ENCODE data around the gene UTP3. TPM values are rescaled to one million over a fixed set of nuclear protein-coding genes. Genes with fewer than 3 reads are reported as not detected.
"Not testable (repeated sequence)": the region's sequence is repeated elsewhere in the genome, so short reads cannot be mapped to it uniquely, and the experiment has no call there.

Gene UTP3
- total and polyA plus RNA-seq, 2 donors (not counting 1 experiment from before 2014, with no cell fraction given) = 17.8 to 20.4 TPM

DNA sequence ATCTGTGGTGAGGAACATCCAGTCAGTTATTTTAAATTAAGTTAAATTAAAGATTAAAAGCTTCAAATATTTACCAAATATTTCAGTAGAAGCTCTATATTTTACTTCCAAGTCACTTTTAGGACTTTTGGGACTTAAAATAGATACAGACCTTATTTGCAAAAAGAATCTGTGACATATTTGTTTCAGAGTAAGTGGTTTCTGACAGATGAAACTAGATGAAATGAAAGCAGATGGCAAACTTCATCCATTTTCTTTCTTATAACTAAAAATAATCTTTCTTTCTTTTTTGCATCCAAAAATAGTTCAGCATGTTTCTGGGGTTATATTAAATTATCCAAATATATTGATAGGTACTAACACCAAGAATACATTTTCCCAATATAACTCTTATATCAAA lies 6.6 kb upstream of the UTP3 start:
- Histone ChIP-seq H3K4me2 (ENCODE audit: extremely low read depth, insufficient read depth, low read length) (no peak overlapping the region), H3K27ac (ENCODE audit: insufficient read depth, low read length) (no peak overlapping the region), H3K9me3 (ENCODE audit: control insufficient read depth, insufficient read depth, low read depth, low read length) (no peaks in the 10 kb centered on the region), H4K20me1 (ENCODE audit: control insufficient read depth, extremely low read depth, insufficient read depth, low read length) (no peaks in the 10 kb centered on the region), H3K9ac (ENCODE audit: insufficient read depth, low read length) (no peak overlapping the region), H2AFZ (ENCODE audit: low read length) (no peak overlapping the region), H3K27me3 (ENCODE audit: control insufficient read depth, insufficient read depth, low read length) (no peaks in the 10 kb centered on the region), H3K4me3 (replicated peaks in 1 of 4; ENCODE audit: control extremely low read depth in 1 of 4, insufficient read depth in 1 of 4, low read depth in 3 of 4, low read length in 4 of 4) (no peak overlapping the region), H3K36me3 (ENCODE audit: control insufficient read depth, insufficient read depth, low read length) (no peaks in the 10 kb centered on the region), H3K79me2 (ENCODE audit: control insufficient read depth, insufficient read depth, low read length) (no peaks in the 10 kb centered on the region), H3K4me1 (ENCODE audit: control insufficient read depth, extremely low read depth, insufficient read depth, low read length) (peaks cover 2% of the 10 kb centered on the region)
- TF ChIP-seq, protein P1, sequence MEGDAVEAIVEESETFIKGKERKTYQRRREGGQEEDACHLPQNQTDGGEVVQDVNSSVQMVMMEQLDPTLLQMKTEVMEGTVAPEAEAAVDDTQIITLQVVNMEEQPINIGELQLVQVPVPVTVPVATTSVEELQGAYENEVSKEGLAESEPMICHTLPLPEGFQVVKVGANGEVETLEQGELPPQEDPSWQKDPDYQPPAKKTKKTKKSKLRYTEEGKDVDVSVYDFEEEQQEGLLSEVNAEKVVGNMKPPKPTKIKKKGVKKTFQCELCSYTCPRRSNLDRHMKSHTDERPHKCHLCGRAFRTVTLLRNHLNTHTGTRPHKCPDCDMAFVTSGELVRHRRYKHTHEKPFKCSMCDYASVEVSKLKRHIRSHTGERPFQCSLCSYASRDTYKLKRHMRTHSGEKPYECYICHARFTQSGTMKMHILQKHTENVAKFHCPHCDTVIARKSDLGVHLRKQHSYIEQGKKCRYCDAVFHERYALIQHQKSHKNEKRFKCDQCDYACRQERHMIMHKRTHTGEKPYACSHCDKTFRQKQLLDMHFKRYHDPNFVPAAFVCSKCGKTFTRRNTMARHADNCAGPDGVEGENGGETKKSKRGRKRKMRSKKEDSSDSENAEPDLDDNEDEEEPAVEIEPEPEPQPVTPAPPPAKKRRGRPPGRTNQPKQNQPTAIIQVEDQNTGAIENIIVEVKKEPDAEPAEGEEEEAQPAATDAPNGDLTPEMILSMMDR (conservative IDR thresholded peaks at IDR 0.05 in 1 of 2, IDR thresholded peaks at IDR 0.05 in 1 of 2; ENCODE audit: low read depth in 1 of 2, low read length in 2 of 2) = no peak
- TF ChIP-seq EZH2 (IDR thresholded peaks at IDR 0.05; ENCODE audit: low read length, missing control alignments) = no peak
- no peak for DNase-seq (ENCODE audit: low read depth in 2 of 2)

GRCh38 chr4:70682142-70682541 lies 6.2 kb upstream of the UTP3 start:
- H3K27ac ChIP-seq (ENCODE audit: insufficient read depth, low read length); H2AFZ ChIP-seq (ENCODE audit: low read length); H3K9ac ChIP-seq (ENCODE audit: insufficient read depth, low read length); H3K36me3 ChIP-seq (ENCODE audit: control insufficient read depth, insufficient read depth, low read length); DNase-seq (ENCODE audit: low read depth in 2 of 2); H3K4me1 ChIP-seq (ENCODE audit: control insufficient read depth, extremely low read depth, insufficient read depth, low read length); H3K79me2 ChIP-seq (ENCODE audit: control insufficient read depth, insufficient read depth, low read length); H4K20me1 ChIP-seq (ENCODE audit: control insufficient read depth, extremely low read depth, insufficient read depth, low read length); H3K27me3 ChIP-seq (ENCODE audit: control insufficient read depth, insufficient read depth, low read length); H3K4me3 ChIP-seq (replicated peaks in 1 of 4; ENCODE audit: control extremely low read depth in 1 of 4, insufficient read depth in 1 of 4, low read depth in 3 of 4, low read length in 4 of 4); H3K9me3 ChIP-seq (ENCODE audit: control insufficient read depth, insufficient read depth, low read depth, low read length); H3K4me2 ChIP-seq (ENCODE audit: extremely low read depth, insufficient read depth, low read length): not testable (repeated sequence)

- DNase-seq (ENCODE audit: low read depth in 2 of 2) = no peak
- peaks cover 37% of the 10 kb centered on the region for H3K79me2 ChIP-seq (ENCODE audit: control insufficient read depth, insufficient read depth, low read length)
- no peaks in the 10 kb centered on the region for H3K27me3 ChIP-seq (ENCODE audit: control insufficient read depth, insufficient read depth, low read length)
- no peaks in the 10 kb centered on the region for H4K20me1 ChIP-seq (ENCODE audit: control insufficient read depth, extremely low read depth, insufficient read depth, low read length)
- peak overlapping the region; percentile 97 for H3K4me2 ChIP-seq (ENCODE audit: extremely low read depth, insufficient read depth, low read length)
- no peaks in the 10 kb centered on the region for H3K9me3 ChIP-seq (ENCODE audit: control insufficient read depth, insufficient read depth, low read depth, low read length)
- peak overlapping the region; percentile 46 to 93 (median 74) for H3K4me3 ChIP-seq (replicated peaks in 1 of 4; ENCODE audit: control extremely low read depth in 1 of 4, insufficient read depth in 1 of 4, low read depth in 3 of 4, low read length in 4 of 4)
- H3K36me3 ChIP-seq (ENCODE audit: control insufficient read depth, insufficient read depth, low read length) = no peaks in the 10 kb centered on the region
- H2AFZ ChIP-seq (ENCODE audit: low read length) = peak overlapping the region; percentile 94
- H3K4me1 ChIP-seq (ENCODE audit: control insufficient read depth, extremely low read depth, insufficient read depth, low read length) = peaks cover 8% of the 10 kb centered on the region
- peak overlapping the region; percentile 72 for H3K9ac ChIP-seq (ENCODE audit: insufficient read depth, low read length)
- H3K27ac ChIP-seq (ENCODE audit: insufficient read depth, low read length) = peak overlapping the region; percentile 86
- TF ChIP-seq, protein P1 (conservative IDR thresholded peaks at IDR 0.05 in 1 of 2, IDR thresholded peaks at IDR 0.05 in 1 of 2; ENCODE audit: low read depth in 1 of 2, low read length in 2 of 2) = no peak
- no peak for TF ChIP-seq EZH2 (IDR thresholded peaks at IDR 0.05; ENCODE audit: low read length, missing control alignments)
Measured at GRCh38 chr4:70687392-70687791, 940 bp upstream of the UTP3 start.
